HG03520 (cell line): ENCODE results near the gene GLB1L.
A peak's percentile ranks its signal among the peaks of the same experiment; 100 is the strongest.
"Not testable (repeated sequence)": the region's sequence is repeated elsewhere in the genome, so short reads cannot be mapped to it uniquely, and the experiment has no call there.

Source experiments
- ATAC-seq: cut with Tn5 transposase; IDR thresholded peaks from one replicate; pipeline ENCODE4 v1.9.1; 2021; ENCODE audit warnings: mild to moderate bottlenecking, moderate library complexity; ENCODE audit not compliant: unreplicated experiment

Gene GLB1L

GRCh38 chr2:219245148-219245898 is at the start of gene GLB1L, which contains the start of gene STK16:
GLB1L (minus strand) TSS chr2:219245444; CDS start chr2:219243573, 1,871 bp downstream.
STK16 (plus strand) TSS chr2:219245479; CDS start chr2:219246000, 521 bp downstream.
- peak; percentile 71 for ATAC-seq

GRCh38 chr2:219294356-219295351 is 49.4 kb upstream of the GLB1L start:
- peak; percentile 92 for ATAC-seq

GRCh38 chr2:219293736-219294231 is 48.5 kb upstream of the GLB1L start:
- no peak for ATAC-seq

- no peak for ATAC-seq
These were observed 47.4 kb upstream of the GLB1L start for GRCh38 chr2:219292616-219293015.

- no peak for ATAC-seq
These were observed 46.8 kb upstream of the GLB1L start for GRCh38 chr2:219291910-219292490.

- ATAC-seq: no peak
These were observed 46.1 kb upstream of the GLB1L start for GRCh38 chr2:219291394-219291793.

GRCh38 chr2:219290381-219291171 is 45.3 kb upstream of the GLB1L start:
- no peak for ATAC-seq

GRCh38 chr2:219289537-219290361 is 44.5 kb upstream of the GLB1L start:
- ATAC-seq: no peak

- ATAC-seq: no peak
These were observed 43.9 kb upstream of the GLB1L start for GRCh38 chr2:219289195-219289536.

- no peak for ATAC-seq
These were observed 42.5 kb upstream of the GLB1L start for GRCh38 chr2:219287580-219288265.

- not testable (repeated sequence) for ATAC-seq
These were observed 41.8 kb upstream of the GLB1L start for GRCh38 chr2:219287116-219287440.

GRCh38 chr2:219286436-219287115 is 41.3 kb upstream of the GLB1L start:
- ATAC-seq: no peak

GRCh38 chr2:219285894-219286425 is 40.7 kb upstream of the GLB1L start:
- no peak for ATAC-seq

- no peak for ATAC-seq
These were observed 40.1 kb upstream of the GLB1L start for GRCh38 chr2:219285373-219285735.

GRCh38 chr2:219284501-219285372 is 39.5 kb upstream of the GLB1L start:
- no peak for ATAC-seq

GRCh38 chr2:219282943-219283581 is 37.8 kb upstream of the GLB1L start:
- no peak for ATAC-seq

- ATAC-seq: no peak
These were observed 37.1 kb upstream of the GLB1L start for GRCh38 chr2:219282375-219282774.
